GM12875 (cell line): ENCODE results near the gene ZNF783.

ENCODE experiments used
- H3K4me3 ChIP-seq: one replicate; pipeline ENCODE4 v1.5.1; 2011; ENCODE audit warnings: low read depth, low read length, control low read depth
- CTCF ChIP-seq: IDR thresholded peaks from 2 replicates; pipeline ENCODE4 v1.5.1; 2011; ENCODE audit warnings: low read depth, mild to moderate bottlenecking, control low read depth, inconsistent platforms, low read length, moderate library complexity, borderline replicate concordance; ENCODE audit not compliant: insufficient read depth

Gene ZNF783

GRCh38 chr7:149277871-149278270, 15.9 kb downstream of the ZNF783 start:
- no peak for TF ChIP-seq CTCF
- no peak overlapping the region for H3K4me3 ChIP-seq

- TF ChIP-seq CTCF: no peak
- no peak overlapping the region for H3K4me3 ChIP-seq
These were observed 16.4 kb downstream of the ZNF783 start for GRCh38 chr7:149278396-149278795.

GRCh38 chr7:149279111-149279743, 17.2 kb downstream of the ZNF783 start:
- TF ChIP-seq CTCF: no peak
- H3K4me3 ChIP-seq: no peak overlapping the region

- no peak overlapping the region for H3K4me3 ChIP-seq
- no peak for TF ChIP-seq CTCF
These were observed 18.2 kb downstream of the ZNF783 start for GRCh38 chr7:149280151-149280550.

GRCh38 chr7:149280661-149281507, 18.9 kb downstream of the ZNF783 start:
- no peak for TF ChIP-seq CTCF
- no peak overlapping the region for H3K4me3 ChIP-seq

- TF ChIP-seq CTCF: no peak
- H3K4me3 ChIP-seq: no peak overlapping the region
These were observed 19.7 kb downstream of the ZNF783 start for GRCh38 chr7:149281508-149282330.
